Measurements from ENCODE around the gene REXO1.

Gene REXO1

GRCh38 chr19:1790054-1790792, 58.1 kb downstream of the REXO1 start:
- DNase-seq, result no peak

GRCh38 chr19:1789261-1790041, 58.8 kb downstream of the REXO1 start:
- no peak for DNase-seq

- DNase-seq, result no peak
Measured at GRCh38 chr19:1787116-1787515, 61.2 kb downstream of the REXO1 start.

- DNase-seq, result no peak
Measured at GRCh38 chr19:1786668-1787067, 61.6 kb downstream of the REXO1 start.

- no peak for DNase-seq
Measured at GRCh38 chr19:1785310-1785709, 63.0 kb downstream of the REXO1 start.

GRCh38 chr19:1783874-1784273, 64.4 kb downstream of the REXO1 start:
- no peak for DNase-seq

- DNase-seq, result no peak
Measured at GRCh38 chr19:1783354-1783753, 64.9 kb downstream of the REXO1 start.

GRCh38 chr19:1782521-1782920, 65.8 kb downstream of the REXO1 start:
- no peak for DNase-seq

- peak; percentile 53 for DNase-seq
Measured at GRCh38 chr19:1780272-1780958, 67.9 kb downstream of the REXO1 start.

- DNase-seq, result no peak
Measured at GRCh38 chr19:1779574-1779973, 68.7 kb downstream of the REXO1 start.

- DNase-seq, result no peak
Measured at GRCh38 chr19:1777149-1777548, 71.1 kb downstream of the REXO1 start.

- DNase-seq, result peak; percentile 20
Measured at GRCh38 chr19:1776606-1777147, 71.6 kb downstream of the REXO1 start.

GRCh38 chr19:1775951-1776605, 72.2 kb downstream of the REXO1 start:
- DNase-seq, result no peak

GRCh38 chr19:1774989-1775772, 73.1 kb downstream of the REXO1 start:
- no peak for DNase-seq

GRCh38 chr19:1773184-1773583, 75.1 kb downstream of the REXO1 start:
- no peak for DNase-seq

- DNase-seq, result no peak
Measured at GRCh38 chr19:1770866-1771576, 77.3 kb downstream of the REXO1 start.

GRCh38 chr19:1769645-1769985, 78.7 kb downstream of the REXO1 start:
- peak; percentile 62 for DNase-seq

GRCh38 chr19:1768918-1769644, 79.2 kb downstream of the REXO1 start:
- DNase-seq, result no peak

- peak; percentile 66 for DNase-seq
Measured at GRCh38 chr19:1768248-1768647, 80.0 kb downstream of the REXO1 start.

- peak; percentile 85 for DNase-seq
Measured at GRCh38 chr19:1767464-1767933, 80.8 kb downstream of the REXO1 start.

All from eye (tissue), 1 donor.